GM18951 (cell line): ENCODE results near the gene MCM5.
"Not testable (repeated sequence)": the region's sequence is repeated elsewhere in the genome, so short reads cannot be mapped to it uniquely, and the experiment has no call there.

Experiments used
- POLR2A ChIP-seq: IDR thresholded peaks from 4 replicates; pipeline ENCODE4 v1.6.1; 2011; ENCODE audit warnings: mild to moderate bottlenecking; ENCODE audit not compliant: insufficient read length, insufficient read depth; ENCODE audit errors: extremely low read depth
- in situ Hi-C: fragments of 300-500 bp; cut with MboI; formaldehyde crosslinking; loops from one replicate; pipeline ENCODE4 v1.12.0; 2022; ENCODE audit warnings: low sequenced_read_pairs, mixed read lengths, inconsistent platforms; ENCODE audit not compliant: unreplicated experiment

Gene MCM5

DNA sequence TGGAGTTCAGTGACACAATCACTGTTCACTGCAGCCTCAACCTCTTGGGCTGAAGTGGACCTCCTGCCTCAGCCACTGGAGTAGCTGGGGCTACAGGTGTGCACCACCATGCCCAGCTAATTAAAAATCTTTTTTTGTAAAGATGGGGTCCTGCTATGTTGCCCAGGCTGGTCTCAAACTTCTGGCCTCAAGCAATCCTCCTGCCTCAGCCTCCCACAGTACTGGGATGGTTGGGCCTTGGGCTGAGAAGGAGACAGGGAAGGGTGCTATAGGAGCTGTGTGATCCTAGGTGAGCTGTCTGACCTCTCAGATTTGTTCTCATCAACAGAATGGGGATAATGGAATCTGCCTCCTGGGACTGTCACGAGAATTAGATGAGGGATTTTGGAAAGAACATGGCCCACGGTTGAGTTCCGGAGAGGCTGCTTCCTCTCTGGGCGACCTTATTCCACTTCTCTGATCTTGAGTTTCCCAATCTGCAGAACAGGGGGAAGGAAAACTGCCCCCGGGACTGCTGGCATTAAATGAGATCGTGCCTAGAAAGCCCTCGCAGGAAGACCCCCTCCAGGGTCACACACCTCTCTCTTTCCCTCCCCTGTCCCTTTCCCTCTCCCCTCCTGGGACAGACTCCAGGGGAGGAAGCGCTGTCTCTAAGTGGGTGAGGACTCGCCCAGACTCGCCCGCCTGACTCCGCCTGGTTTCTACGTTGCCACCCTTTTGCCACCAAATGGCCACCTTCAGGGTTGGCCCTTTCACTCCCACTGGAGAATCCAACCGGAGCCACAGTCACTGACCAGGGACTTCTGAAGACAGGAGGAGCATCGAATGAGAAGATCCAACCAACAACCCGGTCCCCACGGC is 50.1 kb downstream of the MCM5 start:
- no peak for TF ChIP-seq POLR2A
- in situ Hi-C loops = no loop called here

- TF ChIP-seq POLR2A = no peak
- in situ Hi-C loops = no loop called here
Observed at GRCh38 chr22:35450824-35451569, 51.1 kb downstream of the MCM5 start.

- no peak for TF ChIP-seq POLR2A
Observed at GRCh38 chr22:35451592-35451991, 51.7 kb downstream of the MCM5 start.

DNA sequence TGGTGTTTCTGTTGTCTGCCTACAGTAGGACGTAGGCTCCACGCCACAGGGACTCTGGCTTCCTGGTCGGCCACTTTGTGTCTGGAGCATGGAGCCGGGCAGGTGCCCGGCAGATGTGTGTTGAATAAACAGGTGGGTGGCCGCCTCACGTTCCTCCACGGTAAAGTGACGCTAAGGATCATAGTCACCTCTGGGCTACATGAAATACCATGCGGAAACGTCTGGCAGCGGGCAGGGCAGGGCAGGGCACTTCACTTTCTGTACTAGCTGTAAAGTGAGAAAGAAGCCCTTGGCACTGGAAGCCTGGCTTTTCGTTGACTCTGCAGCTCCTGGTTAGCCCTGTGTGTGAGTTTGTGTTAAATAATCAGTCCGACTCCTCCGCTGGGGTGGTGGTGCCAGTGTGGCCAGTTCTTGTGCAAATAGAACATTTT is 52.4 kb downstream of the MCM5 start:
- no peak for TF ChIP-seq POLR2A
- in situ Hi-C loops = no loop called here

More at GRCh38 chr22:35451592-35451991, 51.7 kb downstream of the MCM5 start:
- in situ Hi-C loops = no loop called here

DNA sequence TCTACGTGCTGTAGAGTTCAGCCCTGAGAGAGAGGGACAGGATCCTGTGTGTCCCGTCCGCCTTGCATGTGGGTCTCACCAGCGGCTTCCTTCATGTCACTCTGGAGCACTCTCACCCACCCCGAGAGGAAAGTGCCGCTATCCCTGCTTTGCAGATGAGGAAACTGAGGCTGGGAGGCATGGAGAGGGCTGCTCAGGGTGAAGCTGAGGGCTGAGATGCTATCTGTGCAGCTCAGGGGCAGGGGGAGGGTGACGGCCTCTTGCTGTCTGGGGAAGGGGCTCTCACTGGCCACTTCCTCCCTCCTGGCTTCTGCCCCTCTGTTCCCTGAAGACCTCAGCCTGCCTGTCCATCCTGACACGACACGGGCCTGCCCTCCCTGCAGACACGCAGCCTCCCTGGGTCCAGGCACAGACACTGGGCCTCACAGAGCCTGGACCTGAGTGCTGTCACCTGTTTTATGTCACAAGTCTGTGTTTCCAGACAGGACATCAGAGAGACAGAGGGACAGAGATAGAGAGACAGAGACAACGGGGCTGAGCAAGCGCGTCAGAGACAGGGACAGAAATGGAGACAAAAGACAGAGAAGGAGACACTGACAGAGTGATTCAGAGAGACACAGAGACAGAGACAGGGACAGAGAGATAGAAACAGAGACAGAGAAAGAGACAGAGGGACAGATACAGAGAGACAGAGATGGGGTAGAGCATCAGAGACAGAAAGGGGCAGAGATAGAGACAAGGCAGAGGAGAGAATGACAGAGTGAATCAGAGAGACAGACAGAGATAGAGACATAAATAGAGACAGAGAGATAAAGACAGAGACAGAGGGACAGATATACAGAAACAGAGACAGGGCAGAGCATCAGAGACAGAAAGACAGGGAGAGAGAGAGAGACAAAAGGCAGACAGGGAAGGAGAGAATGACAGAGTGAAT is 53.1 kb downstream of the MCM5 start:
- in situ Hi-C loops = no loop called here
- no peak for TF ChIP-seq POLR2A

DNA sequence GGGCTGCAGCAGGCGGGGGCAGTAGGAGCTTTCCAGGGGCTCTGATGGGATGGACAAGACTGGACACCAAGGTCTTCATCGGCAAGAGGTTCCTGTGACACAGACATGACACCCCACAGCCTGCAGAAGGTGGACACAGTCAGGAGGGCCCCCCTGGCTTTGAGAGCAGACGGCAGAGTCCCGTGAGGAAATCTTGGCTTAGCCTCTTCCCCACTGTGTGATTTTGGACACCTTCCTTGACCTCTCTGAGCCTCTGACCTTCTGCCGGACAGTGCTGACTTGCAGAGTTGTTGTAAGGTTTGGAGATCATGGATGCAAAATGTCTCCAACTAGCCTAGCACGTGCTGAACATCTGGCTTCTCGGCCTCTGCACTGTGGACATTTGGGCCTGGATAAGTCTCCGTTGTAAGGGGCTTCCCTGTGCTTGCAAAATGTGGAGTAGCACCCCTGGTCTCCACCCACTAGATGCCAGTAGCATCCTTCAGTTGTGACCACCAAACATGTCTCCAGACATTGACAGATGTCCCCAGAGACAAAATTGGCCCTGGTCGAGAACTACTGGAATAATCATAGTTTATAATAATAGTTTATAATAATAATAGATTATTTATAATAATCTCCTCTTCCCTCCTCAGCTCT is 54.6 kb downstream of the MCM5 start:
- TF ChIP-seq POLR2A = no peak
- in situ Hi-C loops = no loop called here

DNA sequence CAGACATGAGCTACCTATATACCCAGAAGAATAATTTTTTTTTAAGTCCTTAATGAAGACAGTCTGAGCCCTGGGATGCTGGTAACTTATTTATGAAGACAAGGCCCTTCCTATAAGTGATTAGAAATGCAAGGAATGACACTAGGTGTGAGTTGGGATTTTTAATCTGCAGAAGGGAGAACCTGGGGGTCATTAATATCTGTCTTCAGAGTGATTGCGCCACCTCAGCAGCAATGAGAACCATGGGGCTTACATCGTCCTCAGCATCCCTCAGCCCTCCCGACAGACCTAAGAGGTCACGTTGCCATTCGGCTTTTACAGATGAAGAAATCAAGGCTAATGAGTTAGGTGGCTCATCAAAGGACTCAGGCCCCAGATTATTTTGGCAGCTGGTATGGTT is 55.6 kb downstream of the MCM5 start:
- in situ Hi-C loops = no loop called here
- no peak for TF ChIP-seq POLR2A

GRCh38 chr22:35456757-35457156 is 56.8 kb downstream of the MCM5 start:
- in situ Hi-C loops = no loop called here
- no peak for TF ChIP-seq POLR2A

GRCh38 chr22:35457729-35458546 is 58.0 kb downstream of the MCM5 start:
- in situ Hi-C loops = no loop called here
- no peak for TF ChIP-seq POLR2A

- in situ Hi-C loops = no loop called here
- TF ChIP-seq POLR2A = no peak
Observed at GRCh38 chr22:35458547-35459422, 58.8 kb downstream of the MCM5 start.

DNA sequence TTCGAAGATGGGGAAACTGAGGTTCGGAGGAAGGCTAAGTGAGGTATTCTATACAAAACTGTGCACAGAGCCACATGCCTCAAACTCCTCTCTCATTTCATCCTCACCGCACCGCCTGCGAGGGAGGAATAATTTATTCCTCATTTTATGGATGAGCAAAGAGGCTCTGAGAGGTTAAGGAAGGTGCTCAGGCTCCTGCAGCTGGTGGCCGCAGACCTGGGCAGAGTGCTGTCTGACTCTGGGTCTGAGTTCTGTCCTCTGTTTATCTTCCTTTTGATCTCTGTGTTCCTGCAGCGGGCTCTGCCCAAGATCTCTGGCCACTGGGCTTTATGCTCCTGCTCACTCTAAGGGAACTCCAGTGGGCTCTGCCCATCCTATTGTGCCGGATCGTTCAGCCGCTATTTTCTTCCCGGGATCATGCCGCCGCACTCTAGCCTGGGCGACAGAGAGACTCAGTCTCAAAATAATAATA is 59.5 kb downstream of the MCM5 start:
- in situ Hi-C loops = no loop called here
- TF ChIP-seq POLR2A = no peak

DNA sequence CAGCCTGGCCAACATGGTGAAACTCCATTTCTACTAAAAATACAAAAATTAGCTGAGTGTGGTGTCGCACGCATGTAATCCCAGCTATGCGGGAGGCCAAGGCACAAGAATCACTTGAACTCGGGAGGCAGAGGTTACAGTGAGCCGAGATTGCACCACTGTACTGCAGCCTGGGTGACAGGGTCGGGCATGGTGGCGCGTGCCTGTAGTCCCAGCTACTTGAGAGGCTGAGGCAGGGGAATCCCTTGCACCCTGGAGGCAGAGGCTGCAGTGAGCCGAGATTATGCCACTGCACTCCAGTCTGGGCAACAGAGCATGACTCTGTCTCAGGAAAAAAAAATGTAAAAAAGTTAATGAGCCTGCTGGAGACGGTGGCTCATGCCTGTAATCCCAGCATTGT is 60.0 kb downstream of the MCM5 start:
- in situ Hi-C loops = not testable (repeated sequence)
